Lung (tissue), 16 donors: ENCODE data around the gene OR2T33. TPM values are rescaled to one million over a fixed set of nuclear protein-coding genes. Genes with fewer than 3 reads are reported as not detected.
"Not testable (repeated sequence)": the region's sequence is repeated elsewhere in the genome, so short reads cannot be mapped to it uniquely, and the experiment has no call there.

Experiments used
- ATAC-seq: fragments of 200-7000 bp; cut with Tn5 transposase; one replicate; pipeline ENCODE4 v1.9.1; 2020; ENCODE audit warnings: moderate number of reproducible peaks; ENCODE audit not compliant: insufficient read depth, low FRiP score
- DNase-seq, 3 donors: peaks; one replicate each; pipeline ENCODE4 v3.0.0-alpha.2; 2013 to 2017
- H3K27ac ChIP-seq, 2 donors: one replicate each; pipeline ENCODE4 v1.5.1; 2013; ENCODE audit warnings: mild to moderate bottlenecking in 2 of 2, moderate library complexity in 2 of 2, control low read depth in 1 of 2, inconsistent platforms in 1 of 2, low read depth in 1 of 2, low read length in 1 of 2
- H3K27me3 ChIP-seq, 3 donors: one replicate each; pipeline ENCODE4 v1.5.1; 2013; ENCODE audit warnings: low read length in 2 of 3; ENCODE audit not compliant: control insufficient read depth in 3 of 3, insufficient read depth in 3 of 3
- H3K36me3 ChIP-seq, 4 donors: one replicate each; pipeline ENCODE4 v1.5.1; 2013; ENCODE audit warnings: low read length in 4 of 4, mild to moderate bottlenecking in 1 of 4, moderate library complexity in 1 of 4; ENCODE audit not compliant: control insufficient read depth in 4 of 4, insufficient read depth in 4 of 4
- H3K4me1 ChIP-seq, 5 donors: one replicate each; pipeline ENCODE4 v1.5.1; 2013; ENCODE audit warnings: low read length in 5 of 5, mild to moderate bottlenecking in 2 of 5, moderate library complexity in 1 of 5; ENCODE audit not compliant: control insufficient read depth in 5 of 5, insufficient read depth in 5 of 5
- H3K4me3 ChIP-seq: one replicate; pipeline ENCODE4 v1.5.1; 2013; ENCODE audit warnings: mild to moderate bottlenecking, control low read depth, moderate library complexity
- H3K9ac ChIP-seq, 2 donors: one replicate each; pipeline ENCODE4 v1.5.1; 2013; ENCODE audit warnings: low read length in 2 of 2, control low read depth in 1 of 2; ENCODE audit not compliant: insufficient read depth in 1 of 2
- H3K9me3 ChIP-seq, 4 donors: one replicate each; pipeline ENCODE4 v1.5.1; 2013; ENCODE audit warnings: low read length in 3 of 4, mild to moderate bottlenecking in 1 of 4, moderate library complexity in 1 of 4; ENCODE audit not compliant: control insufficient read depth in 4 of 4, insufficient read depth in 3 of 4
- CTCF ChIP-seq: IDR thresholded peaks from 2 replicates; pipeline ENCODE4 v1.5.1; 2012; ENCODE audit warnings: mild to moderate bottlenecking; ENCODE audit errors: control extremely low read depth, extremely low read depth
- WGBS, 2 donors: extraction: QIAGEN DNeasy Blood & Tissue Kit; methylation state at CpG; one replicate each; pipeline ENCODE4 v1.1.7; 2013; 5-methylcytosine and 5-hydroxymethylcytosine counted together
- long read RNA-seq, 5 donors: transcript quantifications; one replicate each; lab custom pipeline, GENCODE V29; 2026
- polyA plus RNA-seq, 2 donors: library from polyadenylated mRNA; stranded (reverse); fragments of 200-250 nt; gene quantifications; one replicate each; pipeline ENCODE4 v1.2.1, GENCODE V29; 2013
- total RNA-seq, 2 donors: library from RNA; depleted of rRNA in 1 of 2; stranded (reverse); fragments of >200 nt in 1 of 2; gene quantifications; one replicate each; pipeline ENCODE4 v1.2.1, GENCODE V29; 2014 to 2021
- donor health status: control.
- donor health status: control.
- donor health status: Bipolar disorder and iron deficiency.
- donor health status: healthy.
- donor health status: DM: yes; HTN: yes; CAD: no.

Gene OR2T33
- not detected for total RNA-seq
- not detected for polyA plus RNA-seq
- long read RNA-seq, donor 1: 0 reads
- long read RNA-seq, donor 2: 0 reads
- long read RNA-seq, donor 3: 0 reads
- long read RNA-seq, donor 4: 0 reads
- long read RNA-seq, donor 5: 0 reads

- no peak for ATAC-seq
- H3K36me3 ChIP-seq: no peaks in the 10 kb centered on the region
- WGBS, 2 donors: 45 to 56% methylated on average over 1 of the region's 1 CpG
- H3K4me3 ChIP-seq: no peak within 1 kb of the TSS
- DNase-seq: no peak
- no peaks in the 10 kb centered on the region for H3K27me3 ChIP-seq
- peaks cover 0 to 5% (median 0%) of the 10 kb centered on the region in 4 donors for H3K9me3 ChIP-seq
- H3K4me1 ChIP-seq: no peaks in the 10 kb centered on the region
- no peak for TF ChIP-seq CTCF
- no peak within 1 kb of the TSS for H3K9ac ChIP-seq
- no peak within 1 kb of the TSS for H3K27ac ChIP-seq
Observed at GRCh38 chr1:248277876-248278275, at the start of gene OR2T33. Gene OR2T33, minus strand, starts transcription at chr1:248277976. Its CDS starts 4,162 bp downstream, at chr1:248273814.

- no peak within 1 kb of the TSS for H3K27ac ChIP-seq
- no peaks in the 10 kb centered on the region for H3K4me1 ChIP-seq
- ATAC-seq (no peak), DNase-seq (no peak)
- H3K4me3 ChIP-seq: no peak within 1 kb of the TSS
- H3K9me3 ChIP-seq: peaks cover 0 to 7% (median 1%) of the 10 kb centered on the region in 4 donors
- no peak for TF ChIP-seq CTCF
- H3K27me3 ChIP-seq: no peaks in the 10 kb centered on the region
- 92 to 94% methylated on average over 1 of the region's 1 CpG for WGBS, 2 donors
- no peaks in the 10 kb centered on the region for H3K36me3 ChIP-seq
- H3K9ac ChIP-seq: no peak within 1 kb of the TSS
Observed at GRCh38 chr1:248324468-248324867, 46.7 kb upstream of the OR2T33 start, which contains the start of gene OR2M7. Gene OR2M7, minus strand, starts transcription at chr1:248324568. Its CDS starts 0 bp downstream, at chr1:248324568.

GRCh38 chr1:248316796-248317195 lies 39.0 kb upstream of the OR2T33 start:
- no peak for TF ChIP-seq CTCF
- H3K27me3 ChIP-seq: no peaks in the 10 kb centered on the region
- no peak overlapping the region for H3K9ac ChIP-seq
- H3K36me3 ChIP-seq: no peaks in the 10 kb centered on the region
- H3K4me3 ChIP-seq: no peak overlapping the region
- ATAC-seq (no peak), DNase-seq (no peak)
- no peaks in the 10 kb centered on the region for H3K4me1 ChIP-seq
- WGBS, 2 donors: 87 to 91% methylated on average over 11 of the region's 11 CpGs
- no peak overlapping the region for H3K27ac ChIP-seq
- H3K9me3 ChIP-seq: peaks cover 0 to 15% (median 3%) of the 10 kb centered on the region in 4 donors

GRCh38 chr1:248306740-248307139 lies 29.0 kb upstream of the OR2T33 start:
- not testable (repeated sequence) for H3K9ac ChIP-seq, H3K9me3 ChIP-seq, H3K4me3 ChIP-seq, H3K27me3 ChIP-seq, H3K27ac ChIP-seq, H3K36me3 ChIP-seq, ATAC-seq, H3K4me1 ChIP-seq, DNase-seq
- WGBS, 2 donors: 86 to 87% methylated on average over 15 of the region's 15 CpGs
